Measurements from ENCODE around the gene HPCAL1. TPM values are rescaled to one million over a fixed set of nuclear protein-coding genes. Genes with fewer than 3 reads are reported as not detected.

The HPCAL1 gene
- total and polyA plus RNA-seq, 2 of the 8 experiments (the other 6 are each of a cell fraction or from before 2014, with no cell fraction given) = 5.8 to 8.6 TPM

- TF ChIP-seq USF2 (IDR thresholded peaks at IDR 0.05; ENCODE audit: low read length) = no peak
- no peak for TF ChIP-seq CEBPB (IDR thresholded peaks at IDR 0.05; ENCODE audit: low read depth, low read length)
- TF ChIP-seq RAD21 (IDR thresholded peaks at IDR 0.05 in 1 of 2, conservative IDR thresholded peaks at IDR 0.05 in 1 of 2; ENCODE audit: low read depth in 2 of 2, low read length in 2 of 2) = no peak
- TF ChIP-seq TBP (IDR thresholded peaks at IDR 0.05; ENCODE audit: low read depth, low read length) = no peak
- no peak for TF ChIP-seq POLR2A (IDR thresholded peaks at IDR 0.05; ENCODE audit: control extremely low read depth in 1 of 2, low read depth in 2 of 2, low read length in 2 of 2)
- TF ChIP-seq CBX5 (IDR thresholded peaks at IDR 0.05; ENCODE audit: low read depth, low read length) = no peak
Measured at GRCh38 chr2:10419553-10420257, 117.0 kb downstream of the HPCAL1 start (continued).
